H1 (cell line): Measurements from ENCODE around the gene SPTB. TPM values are rescaled to one million over a fixed set of nuclear protein-coding genes. Genes with fewer than 3 reads are reported as not detected.

Experiments
- RBBP5 ChIP-seq: IDR thresholded peaks from 2 replicates; pipeline ENCODE4 v1.7.1; 2012; ENCODE audit warnings: low read depth, mild to moderate bottlenecking, inconsistent platforms, low read length, moderate library complexity, borderline replicate concordance
- polyA plus RNA-seq, 7 experiments: library from polyadenylated mRNA; depleted of rRNA in 3 of 7; stranded (reverse) in 5 of 7; unstranded in 2 of 7; fragments of >200 nt in 5 of 7; fragments of 200-250 nt in 2 of 7; gene quantifications; 1 replicate in 5 of 7; 2 replicates in 1 of 7; 4 replicates in 1 of 7; pipeline versions ENCODE4 v1.2.1 to v1.2.3, GENCODE V29; 2011 to 2013; ENCODE audit warnings: missing spikeins in 2 of 7, mixed read lengths in 2 of 7
- total RNA-seq: library from RNA; stranded (reverse); fragmentation: NEBNext Ultra II Directional; extraction: Animal tissue kit (Norgen Biotek cat#: 25700); gene quantifications from 2 replicates; pipeline ENCODE4 v1.2.1, GENCODE V29; 2021
- TF ChIP-seq, protein P1 (sequence below): IDR thresholded peaks from 2 replicates; pipeline ENCODE4 v1.6.1; 2011; ENCODE audit warnings: low read depth, mild to moderate bottlenecking, low read length; ENCODE audit not compliant: insufficient read depth

Gene SPTB
- total and polyA plus RNA-seq, 2 of the 8 experiments (the other 6 are each of a cell fraction or from before 2014, with no cell fraction given): 0.30 to 2.4 TPM

GRCh38 chr14:64830961-64831360, 48.7 kb downstream of the SPTB start (continued):
- TF ChIP-seq, protein P1, sequence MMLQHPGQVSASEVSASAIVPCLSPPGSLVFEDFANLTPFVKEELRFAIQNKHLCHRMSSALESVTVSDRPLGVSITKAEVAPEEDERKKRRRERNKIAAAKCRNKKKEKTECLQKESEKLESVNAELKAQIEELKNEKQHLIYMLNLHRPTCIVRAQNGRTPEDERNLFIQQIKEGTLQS: no peak
- no peak for TF ChIP-seq RBBP5
